Liver (tissue), 3 donors: ENCODE measurements around the gene RAD51B.

Experiments
- CTCF ChIP-seq: fragments of 150-350 bp; IDR thresholded peaks from 2 replicates; pipeline ENCODE4 v1.5.1; 2017; ENCODE audit warnings: improper control_type of control experiment, low read depth, low read length; ENCODE audit not compliant: missing input control
- GABPA ChIP-seq, 2 donors: IDR thresholded peaks in 1 of 2; conservative IDR thresholded peaks in 1 of 2; 2 replicates each; pipeline ENCODE4 v1.6.1; 2016; ENCODE audit warnings: antibody characterized with exemption in 2 of 2, mild to moderate bottlenecking in 1 of 2, moderate library complexity in 1 of 2
- RAD21 ChIP-seq, 2 donors: IDR thresholded peaks; 2 replicates each; pipeline ENCODE4 v1.6.1; 2016; ENCODE audit warnings: antibody characterized with exemption in 2 of 2, mild to moderate bottlenecking in 2 of 2
- REST ChIP-seq: IDR thresholded peaks from 2 replicates; pipeline ENCODE4 v1.6.1; 2016; ENCODE audit warnings: antibody characterized with exemption, mild to moderate bottlenecking
- RXRA ChIP-seq, 2 donors: IDR thresholded peaks; 2 replicates each; pipeline ENCODE4 v1.6.1; 2017 to 2018; ENCODE audit warnings: antibody characterized with exemption in 2 of 2, mild to moderate bottlenecking in 1 of 2
- TAF1 ChIP-seq: conservative IDR thresholded peaks from 2 replicates; pipeline ENCODE4 v1.6.1; 2016; ENCODE audit warnings: antibody characterized with exemption, mild to moderate bottlenecking
- donor health status: healthy.
- donor health status: healthy.

- TF ChIP-seq TAF1 (no peak), CTCF (no peak), RAD21 (IDR thresholded peaks at IDR 0.05) (no peak), REST (no peak), RXRA (IDR thresholded peaks at IDR 0.05) (no peak), GABPA (IDR thresholded peaks at IDR 0.05 in 1 of 2, conservative IDR thresholded peaks at IDR 0.05 in 1 of 2) (no peak)
Observed at GRCh38 chr14:68576031-68576430, 756.5 kb downstream of the RAD51B start.
